HG02642 (cell line): ENCODE results near the gene CASS4.

ENCODE experiments used
- ATAC-seq: cut with Tn5 transposase; IDR thresholded peaks from one replicate; pipeline ENCODE4 v1.9.1; 2021; ENCODE audit warnings: mild to moderate bottlenecking; ENCODE audit not compliant: unreplicated experiment, poor library complexity

Gene CASS4

DNA sequence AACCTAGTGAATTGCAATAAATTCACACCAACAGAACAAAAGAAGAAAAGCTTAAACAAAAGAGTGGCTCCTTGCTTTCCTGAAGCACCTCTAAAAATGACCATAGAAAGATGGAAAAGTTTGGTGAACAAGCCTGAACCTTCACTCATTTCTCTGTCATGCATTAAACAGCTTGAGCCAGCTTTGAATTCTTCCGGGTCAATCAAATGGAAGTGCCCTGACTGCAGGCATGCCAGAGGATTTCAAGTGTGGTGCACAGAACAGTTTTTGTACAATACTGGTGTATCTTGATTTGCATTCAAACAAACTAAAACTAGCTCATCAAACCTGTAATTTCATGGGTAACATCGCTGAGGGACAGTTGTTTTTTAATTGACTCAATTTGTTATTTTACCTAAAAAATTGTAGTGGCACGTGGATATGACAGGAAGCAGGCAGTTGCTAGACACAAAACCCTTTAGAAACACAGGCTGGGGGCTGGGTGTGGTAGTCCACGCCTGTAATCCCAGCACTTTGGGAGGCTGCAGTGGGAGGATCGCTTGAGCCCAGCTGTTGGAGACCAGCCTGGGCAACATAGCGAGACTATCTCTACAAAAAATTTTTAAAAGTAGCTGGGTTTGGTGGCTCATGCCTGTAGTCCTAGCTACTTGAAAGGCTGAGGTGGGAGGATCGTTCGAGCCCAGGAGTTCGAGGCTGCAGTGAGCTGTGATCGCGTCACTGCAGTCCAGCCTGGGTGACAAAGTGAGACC is 9.1 kb downstream of the CASS4 start:
- no peak for ATAC-seq

DNA sequence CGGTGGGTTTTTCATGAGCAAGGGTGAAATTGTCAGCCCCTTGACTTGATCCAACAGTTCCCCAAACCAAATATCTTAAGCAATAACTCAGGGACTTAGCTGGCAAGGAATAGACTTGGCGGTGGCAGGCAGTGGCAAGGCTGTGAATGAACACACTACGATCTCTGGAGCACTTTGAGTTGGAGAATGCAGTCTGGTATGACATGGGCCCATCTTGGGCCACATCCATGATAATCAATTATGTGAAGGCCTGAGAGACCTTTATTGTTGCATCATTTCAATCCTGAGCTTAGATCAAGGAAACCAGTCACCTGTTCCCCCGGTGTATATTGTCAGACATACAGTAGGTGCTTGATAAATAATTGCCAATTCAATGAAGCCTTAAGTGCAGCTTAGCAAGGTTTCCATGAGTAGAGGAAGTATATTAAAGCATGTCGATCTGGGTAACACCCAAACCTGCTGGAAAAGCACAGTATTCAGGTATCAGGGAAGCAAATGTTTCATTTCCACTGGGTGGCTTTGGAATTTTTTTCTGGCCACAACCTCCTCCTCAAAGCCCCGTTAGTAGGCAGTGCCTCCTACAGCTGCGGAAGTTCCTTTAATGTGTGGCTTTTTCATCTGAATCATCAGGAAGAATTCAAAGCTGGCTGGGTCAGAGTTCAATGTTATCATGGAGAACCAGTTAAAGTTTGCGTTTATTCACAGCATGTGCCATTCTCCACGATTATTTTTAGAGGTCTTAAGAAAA is 10.2 kb downstream of the CASS4 start:
- no peak for ATAC-seq

DNA sequence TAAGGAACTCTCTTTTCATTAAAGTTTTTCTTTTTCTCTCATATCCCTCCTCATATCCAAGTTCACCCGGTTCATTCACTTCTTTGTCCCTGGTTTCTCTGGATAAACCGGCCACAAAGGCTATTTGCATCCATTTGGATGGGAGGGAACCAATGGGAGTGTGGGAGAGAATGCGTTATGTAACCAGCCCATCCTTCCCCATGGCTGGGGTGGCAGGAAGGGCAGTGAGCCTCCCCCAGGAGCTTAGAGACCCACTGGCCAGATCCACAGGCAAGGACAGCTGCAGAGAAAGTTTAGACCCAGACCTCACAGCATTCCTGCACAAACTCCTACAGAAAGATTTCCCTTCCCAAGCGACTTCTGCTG is 10.7 kb downstream of the CASS4 start:
- no peak for ATAC-seq

DNA sequence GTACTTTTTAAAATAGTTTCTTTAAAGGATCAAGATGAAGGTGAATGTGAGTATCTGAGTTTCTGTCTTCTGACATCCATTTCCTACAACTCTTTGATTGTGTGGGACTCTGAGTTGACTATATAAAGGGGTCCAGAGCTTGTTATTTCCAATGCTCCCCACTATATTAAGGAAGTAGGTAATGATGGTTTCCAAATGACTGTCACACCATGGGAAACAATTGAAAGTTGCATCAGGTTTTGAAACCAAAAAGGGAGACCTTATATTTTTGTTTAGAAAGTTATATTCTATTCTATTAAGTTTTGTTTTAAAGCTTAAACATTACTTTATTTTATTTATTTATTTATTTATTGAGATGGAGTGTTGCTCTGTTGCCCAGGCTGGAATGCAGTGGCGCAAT is 11.2 kb downstream of the CASS4 start:
- no peak for ATAC-seq

DNA sequence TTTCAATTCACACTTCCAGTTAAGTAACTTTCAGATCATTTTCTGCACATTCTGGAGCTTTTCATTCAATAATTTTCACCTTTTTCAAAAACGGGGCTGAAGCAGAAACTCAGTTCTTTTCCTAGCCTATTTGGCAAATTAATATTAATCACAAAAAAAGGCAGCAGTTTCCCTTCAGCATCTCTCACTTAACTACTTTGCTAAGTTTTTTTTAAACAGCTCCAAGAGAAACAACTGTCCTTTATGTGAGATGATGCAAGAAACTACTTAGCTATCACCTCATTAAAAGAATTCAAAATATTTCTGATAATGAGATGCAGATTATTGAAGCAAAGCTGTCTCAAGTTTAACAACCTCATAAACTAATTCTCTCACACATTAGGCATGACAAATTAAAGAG is 11.8 kb downstream of the CASS4 start:
- ATAC-seq, result no peak

DNA sequence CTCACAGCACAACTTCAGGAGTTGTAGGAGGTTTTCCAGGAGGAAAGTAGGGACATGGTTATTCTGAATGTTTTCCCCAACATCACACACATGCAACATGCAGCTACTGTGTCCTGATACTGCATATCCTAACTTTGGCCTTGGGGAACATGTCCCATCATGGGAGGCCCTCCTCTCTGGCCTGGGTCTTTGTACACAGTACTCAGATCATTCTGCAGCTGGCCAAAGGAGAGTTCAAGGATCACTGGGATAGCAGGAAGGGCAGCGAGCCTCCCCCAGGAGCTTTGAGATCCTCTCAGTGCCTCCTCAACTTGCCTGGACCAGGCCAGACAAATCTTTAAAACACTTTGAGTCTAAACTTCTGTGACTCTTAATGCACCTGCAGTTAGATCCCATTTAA is 12.9 kb downstream of the CASS4 start:
- no peak for ATAC-seq

DNA sequence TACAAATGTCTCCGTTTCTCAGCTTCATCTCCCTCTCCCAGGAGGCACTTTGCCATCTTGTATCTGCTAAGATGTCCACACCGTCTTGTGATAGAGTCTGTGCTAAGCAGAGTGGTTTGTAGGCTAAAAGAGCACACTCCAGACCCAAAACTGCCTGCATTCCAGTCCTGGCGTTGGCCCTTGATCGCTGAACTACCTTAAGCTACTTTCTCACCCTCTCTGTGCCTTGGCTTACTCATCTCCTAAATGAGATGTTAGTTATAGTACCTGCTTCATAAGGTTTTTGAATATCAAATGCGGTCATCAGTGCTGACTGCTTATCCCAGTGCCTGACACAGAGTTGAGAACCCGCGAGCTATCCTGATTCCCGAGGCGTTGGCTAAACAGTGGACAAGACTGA is 14.0 kb downstream of the CASS4 start:
- ATAC-seq, result no peak

DNA sequence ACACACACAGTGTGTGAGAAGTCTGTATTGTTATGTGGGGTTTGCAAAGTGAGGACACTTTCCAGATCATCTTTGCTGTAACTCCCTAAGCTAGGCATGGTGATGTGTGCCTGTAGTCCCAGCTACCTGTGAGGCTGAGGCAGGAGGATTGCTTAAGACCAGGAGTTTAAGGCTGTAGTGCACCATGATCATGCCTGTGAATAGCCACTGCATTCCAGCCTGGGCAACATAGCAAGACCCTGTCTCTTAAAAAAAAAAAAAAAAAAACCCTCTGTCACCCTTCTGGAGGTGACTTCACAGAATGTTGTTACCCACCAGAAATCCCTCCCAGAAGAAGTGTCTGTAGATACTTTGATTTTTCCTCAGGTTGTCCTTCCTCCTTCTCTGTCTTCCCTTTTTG is 14.9 kb downstream of the CASS4 start:
- ATAC-seq, result no peak

DNA sequence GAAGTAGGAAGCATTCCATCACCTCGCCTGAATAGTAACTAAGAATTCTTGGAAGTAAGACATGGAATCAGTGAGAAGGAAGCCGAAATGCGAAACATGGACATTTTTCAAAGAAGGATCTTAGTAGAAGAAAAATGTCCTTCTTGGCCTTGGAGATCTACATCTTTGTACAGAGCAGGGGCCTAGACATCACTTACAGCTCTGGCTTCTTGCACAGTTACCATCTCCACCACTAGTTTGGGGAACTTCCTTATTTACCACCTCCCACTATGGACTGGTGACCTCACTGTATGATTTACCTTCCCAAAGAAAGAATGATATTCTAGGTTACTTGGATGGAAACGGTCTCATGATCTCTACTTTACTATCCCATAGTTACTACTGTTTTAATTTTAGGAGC is 15.7 kb downstream of the CASS4 start:
- no peak for ATAC-seq

DNA sequence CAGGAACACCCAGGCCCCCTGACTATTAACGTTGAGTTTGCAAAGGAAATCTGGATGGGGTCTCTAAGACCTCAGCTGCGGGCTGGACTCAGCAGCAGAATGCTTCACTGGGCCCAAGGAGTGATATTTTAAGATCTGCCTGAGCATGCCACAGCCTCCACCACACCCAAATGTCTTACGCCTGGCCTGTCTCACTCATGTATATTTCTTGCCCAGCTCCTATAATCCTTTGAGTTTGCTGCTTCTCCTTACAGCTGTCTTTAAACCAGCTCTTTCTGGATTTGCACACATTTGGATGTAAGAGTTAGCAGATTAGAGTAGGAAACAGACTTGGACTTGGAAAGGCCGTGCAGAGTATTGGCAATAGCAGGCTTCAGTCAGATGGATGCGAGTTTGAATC is 16.4 kb downstream of the CASS4 start:
- ATAC-seq, result no peak

DNA sequence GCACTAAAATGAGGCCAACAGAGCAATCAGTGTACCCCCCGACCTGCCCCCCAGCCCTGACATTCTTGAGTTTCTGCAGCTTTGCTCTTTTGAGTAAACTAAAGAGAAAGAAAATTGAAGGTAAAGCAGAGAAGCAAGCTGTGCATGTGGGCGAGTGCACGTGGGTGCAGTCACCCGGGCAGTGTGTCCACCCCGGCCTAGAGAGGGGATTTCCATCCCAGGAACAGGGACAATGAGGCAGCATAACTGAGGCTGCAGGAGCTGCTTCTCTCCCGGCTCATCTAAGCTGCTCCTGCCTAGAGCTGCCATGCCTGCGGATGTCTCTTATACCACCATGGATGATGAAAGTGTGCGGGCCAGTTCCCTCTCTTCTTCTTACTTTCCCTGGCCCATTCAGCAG is 16.8 kb downstream of the CASS4 start:
- no peak for ATAC-seq

DNA sequence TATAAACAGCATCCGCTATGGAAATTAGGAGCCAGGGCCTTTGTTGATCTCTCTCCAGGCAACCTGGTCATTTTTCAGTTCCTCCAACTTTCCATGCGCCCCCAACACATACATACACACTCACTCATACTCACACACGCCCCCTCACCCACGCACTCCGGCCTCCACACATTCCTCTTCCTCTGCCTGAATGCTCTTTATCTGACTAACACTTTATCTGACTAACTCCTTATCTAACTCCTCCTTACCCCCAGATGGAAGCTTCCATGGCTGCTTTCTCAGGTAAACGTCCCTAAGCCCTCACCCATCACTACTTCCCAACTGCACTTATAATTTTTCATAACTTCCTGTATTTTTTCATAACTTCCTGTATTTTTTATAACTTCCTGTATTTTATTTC is 17.4 kb downstream of the CASS4 start:
- no peak for ATAC-seq

DNA sequence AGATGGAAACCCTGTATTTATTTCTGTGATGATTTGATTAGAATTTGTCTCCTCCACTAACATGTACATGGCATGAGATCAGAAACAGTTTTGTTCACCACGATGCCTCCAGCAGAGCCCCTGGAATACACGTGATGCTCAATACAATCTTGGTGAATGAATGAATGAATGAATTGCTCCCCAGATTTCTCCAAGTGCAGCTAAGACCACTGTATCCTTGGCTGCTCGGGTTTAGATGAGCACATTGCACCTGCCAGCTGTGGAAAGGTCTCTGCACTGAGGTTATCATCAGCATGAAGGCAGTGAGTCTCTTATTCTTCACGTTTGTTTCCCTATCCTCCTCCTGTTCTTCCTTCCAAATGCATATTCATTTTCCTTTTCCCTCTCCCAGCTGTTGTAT is 17.9 kb downstream of the CASS4 start:
- ATAC-seq, result no peak

DNA sequence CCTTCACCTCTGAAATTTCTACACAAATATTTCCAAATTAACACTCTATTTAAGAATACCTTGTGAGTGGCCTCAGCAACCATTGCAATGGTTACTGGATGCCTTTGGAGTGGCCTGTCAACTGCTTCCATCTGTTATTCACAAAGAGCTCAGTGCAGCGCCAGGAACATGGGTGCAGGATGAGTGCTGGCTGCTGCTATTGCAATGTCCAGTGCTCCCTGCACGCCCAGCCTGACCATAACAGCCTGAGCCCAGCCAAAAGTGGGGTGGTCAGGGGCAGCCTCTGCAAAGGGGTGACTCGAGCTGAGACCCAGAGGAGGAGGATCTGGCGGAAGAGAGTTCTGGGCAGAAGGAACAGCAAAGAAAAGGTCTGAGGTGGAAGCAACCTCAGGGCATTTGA is 18.4 kb downstream of the CASS4 start:
- no peak for ATAC-seq

DNA sequence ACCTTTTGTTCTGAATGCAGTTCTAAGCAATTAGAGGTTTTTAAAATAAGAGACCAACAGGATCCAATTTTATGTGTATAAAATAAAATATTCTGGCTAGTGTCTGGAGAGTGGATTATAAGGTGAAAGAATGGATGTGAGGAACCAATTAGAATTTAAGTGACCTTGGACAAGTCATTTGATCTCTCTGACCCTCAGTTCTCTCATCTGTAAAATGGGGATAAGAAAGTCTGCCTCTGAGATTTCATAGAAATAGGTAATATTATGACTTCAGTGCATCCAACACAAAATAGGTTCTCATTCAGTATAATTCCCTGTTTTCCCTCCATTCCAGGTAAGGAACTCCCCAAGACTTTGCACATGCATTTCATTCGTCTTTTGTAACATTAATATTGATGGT is 18.9 kb downstream of the CASS4 start:
- no peak for ATAC-seq

DNA sequence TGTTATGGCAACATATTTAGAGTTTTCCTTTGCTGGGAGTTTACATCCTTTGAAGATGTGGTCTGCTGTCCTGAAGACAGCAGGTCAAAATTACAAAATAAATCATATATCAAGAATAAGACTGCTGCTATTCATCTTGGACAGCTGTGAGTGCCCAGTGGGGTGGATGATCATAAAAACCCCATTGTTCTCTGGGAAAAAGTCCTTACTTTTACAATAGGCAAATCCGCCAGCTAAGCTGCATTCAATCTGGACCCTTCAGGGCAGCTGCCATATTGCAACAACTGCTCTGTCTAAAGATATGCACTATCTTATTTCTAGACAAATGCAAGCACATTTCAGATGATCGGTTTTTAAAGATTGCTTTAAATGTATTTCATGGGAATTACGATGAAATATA is 19.4 kb downstream of the CASS4 start:
- ATAC-seq, result no peak

DNA sequence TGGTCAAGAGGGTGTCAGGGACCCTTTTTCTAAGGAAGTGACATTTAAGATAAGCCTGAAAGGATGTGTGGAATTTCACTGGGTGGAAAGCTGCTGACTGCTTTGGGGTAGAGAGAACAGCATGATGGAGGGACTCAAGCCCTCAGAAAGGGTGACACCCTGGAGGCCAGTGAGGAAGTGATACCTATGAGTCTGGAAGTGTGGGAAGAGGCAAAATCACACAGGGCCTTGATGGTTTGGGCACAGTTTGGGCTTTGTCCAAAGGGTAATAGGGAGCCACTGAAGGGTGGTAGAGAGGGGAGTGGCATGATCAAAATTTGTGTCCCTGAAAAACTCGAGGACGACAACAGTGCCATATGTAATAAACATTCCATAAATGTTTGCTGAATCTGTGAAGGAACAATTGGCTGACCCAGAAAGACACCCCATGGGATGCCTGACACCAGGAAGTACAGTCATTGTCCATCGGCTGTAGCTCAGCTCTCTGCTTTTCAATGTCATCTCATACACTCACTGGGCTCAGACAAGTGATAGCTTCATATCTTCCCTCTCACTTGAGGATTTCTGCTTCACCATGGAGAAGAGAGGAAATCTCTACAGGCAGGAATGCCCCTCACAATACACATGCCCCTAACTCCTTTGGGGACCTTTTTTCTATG is 21.3 kb downstream of the CASS4 start:
- no peak for ATAC-seq

DNA sequence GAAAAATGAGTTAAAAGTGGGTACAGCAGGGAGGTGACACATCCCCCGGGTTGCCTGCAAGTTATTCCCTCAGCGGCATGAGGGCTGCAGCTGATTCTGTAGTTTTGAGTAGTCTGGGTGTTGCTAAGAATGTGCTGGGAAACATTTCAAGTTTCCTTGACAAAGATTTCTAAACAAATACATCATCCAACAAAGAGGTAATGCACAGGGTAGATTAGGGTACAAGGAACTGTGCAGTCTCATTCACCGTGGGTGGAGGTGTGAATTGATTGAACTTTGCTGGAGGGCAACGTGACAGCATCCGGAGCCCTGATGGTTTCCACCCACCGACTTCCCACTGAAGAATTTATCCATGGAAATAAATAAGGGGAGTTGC is 21.8 kb downstream of the CASS4 start:
- no peak for ATAC-seq

DNA sequence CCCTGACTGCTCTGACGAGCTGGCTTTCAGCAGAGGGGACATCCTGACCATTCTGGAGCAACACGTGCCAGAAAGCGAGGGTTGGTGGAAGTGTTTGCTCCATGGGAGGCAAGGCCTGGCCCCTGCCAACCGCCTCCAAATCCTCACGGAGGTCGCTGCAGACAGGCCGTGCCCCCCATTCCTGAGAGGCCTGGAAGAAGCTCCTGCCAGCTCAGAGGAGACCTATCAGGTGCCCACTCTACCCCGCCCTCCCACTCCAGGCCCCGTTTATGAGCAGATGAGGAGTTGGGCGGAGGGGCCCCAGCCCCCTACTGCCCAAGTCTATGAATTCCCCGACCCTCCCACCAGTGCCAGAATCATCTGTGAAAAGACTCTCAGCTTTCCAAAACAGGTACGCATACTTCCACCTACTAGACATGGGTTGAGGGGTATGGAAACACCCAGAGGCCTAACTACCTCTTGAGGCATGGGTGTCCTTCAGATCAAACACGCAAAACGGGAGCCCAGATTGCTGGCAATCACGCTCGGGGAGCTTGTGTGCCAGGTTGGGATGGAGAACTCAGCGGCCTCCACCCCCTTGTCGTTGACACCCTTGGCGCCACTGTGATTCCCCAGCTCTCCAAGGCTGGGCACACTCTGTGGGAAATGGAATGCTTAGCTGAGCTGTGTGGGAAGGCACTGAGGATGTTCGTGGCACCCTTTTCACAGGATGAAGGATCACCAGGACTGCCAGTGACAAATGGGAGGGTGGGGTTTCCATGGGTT is 25.3 kb downstream of the CASS4 start:
- no peak for ATAC-seq

DNA sequence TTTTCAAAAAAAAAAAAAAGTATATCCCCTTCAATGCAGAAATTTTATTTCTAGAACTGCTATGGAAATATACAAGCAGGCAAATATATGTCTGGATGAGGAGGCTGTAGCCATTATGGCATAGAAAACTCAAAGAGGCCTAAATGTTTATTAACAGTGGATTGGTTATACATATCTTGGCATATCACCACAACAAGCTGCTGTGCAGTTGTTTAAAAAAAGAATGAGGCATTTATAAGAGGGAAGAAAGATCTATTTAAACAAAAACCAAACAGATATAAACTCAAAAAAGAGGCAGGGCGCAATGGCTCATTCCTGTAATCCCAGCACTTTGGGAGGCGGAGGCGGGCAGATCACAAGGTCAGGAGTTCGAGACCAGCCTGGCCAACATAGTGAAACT is 26.2 kb downstream of the CASS4 start:
- ATAC-seq, result no peak

DNA sequence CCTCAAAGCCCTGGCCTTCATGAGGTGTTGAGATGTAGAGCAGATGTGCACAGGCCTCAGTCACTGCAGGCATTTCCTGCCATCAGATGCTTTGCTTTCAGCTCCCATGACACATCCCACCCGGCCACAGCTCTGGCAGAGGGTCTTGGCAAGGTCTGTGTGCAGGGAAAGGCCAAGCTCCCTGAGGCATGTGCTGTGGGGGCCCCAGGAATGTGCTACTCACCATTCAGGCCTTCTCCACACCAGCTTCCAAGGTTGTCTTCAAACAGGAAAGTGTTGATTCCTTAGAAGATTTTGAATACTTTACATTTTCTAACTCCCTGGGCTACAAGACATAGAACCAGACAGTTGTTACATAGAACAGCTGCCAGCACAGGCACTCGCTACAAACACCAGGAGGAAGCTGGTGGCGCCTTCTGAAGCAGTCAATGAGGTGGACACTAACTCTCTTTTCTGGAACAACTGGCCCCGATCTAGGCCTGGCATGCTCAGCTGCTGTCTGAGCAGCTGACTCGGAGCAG is 27.8 kb downstream of the CASS4 start:
- ATAC-seq, result no peak
